ENCODE data around the gene PDZRN3. TPM values are rescaled to one million over a fixed set of nuclear protein-coding genes. Genes with fewer than 3 reads are reported as not detected.

The PDZRN3 gene
- total RNA-seq, 1 donor from 2014 or later, result 19.8 TPM

- Histone ChIP-seq H3K9me3 (ENCODE audit: insufficient read depth, low read depth, low read length) (no peaks in the 10 kb centered on the region), H3K9ac (ENCODE audit: low read length) (no peak overlapping the region), H3K27ac (ENCODE audit: low read depth, low read length) (no peak overlapping the region), H3K4me3 (ENCODE audit: insufficient read depth, low read depth, low read length) (no peak overlapping the region), H3K36me3 (ENCODE audit: insufficient read depth, low read length) (no peaks in the 10 kb centered on the region), H3K79me2 (ENCODE audit: insufficient read depth, low read length) (no peaks in the 10 kb centered on the region), H4K20me1 (ENCODE audit: insufficient read depth, low read length) (no peaks in the 10 kb centered on the region), H3K4me1 (ENCODE audit: insufficient read depth, low read length) (no peaks in the 10 kb centered on the region), H2AFZ (ENCODE audit: low read depth, low read length) (no peak overlapping the region), H3K4me2 (ENCODE audit: low read length) (no peak overlapping the region), H3K27me3 (ENCODE audit: insufficient read depth, low read length) (no peaks in the 10 kb centered on the region)
- FAIRE-seq (no peak), DNase-seq (ENCODE audit: low read depth) (no peak)
- H3K4me1 Mint-ChIP-seq (ENCODE audit: low read depth, unreplicated experiment), result peaks cover 16% of the 10 kb centered on the region
- H3K4me3 Mint-ChIP-seq (ENCODE audit: unreplicated experiment), result no peak overlapping the region
- peaks cover 31% of the 10 kb centered on the region for H3K27me3 Mint-ChIP-seq (ENCODE audit: low read depth, unreplicated experiment)
- H3K36me3 Mint-ChIP-seq (ENCODE audit: low read depth, unreplicated experiment), result no peaks in the 10 kb centered on the region
- no peak overlapping the region for H3K27ac Mint-ChIP-seq (ENCODE audit: unreplicated experiment)
- TF ChIP-seq EZH2 (IDR thresholded peaks at IDR 0.05; ENCODE audit: insufficient read depth, low read length) (no peak), CTCF (IDR thresholded peaks at IDR 0.05; ENCODE audit: insufficient read depth, low read depth, low read length) (no peak)
- no peaks in the 10 kb centered on the region for H3K9me3 Mint-ChIP-seq (ENCODE audit: unreplicated experiment)
Observed at GRCh38 chr3:73349657-73350056, 275.1 kb downstream of the PDZRN3 start.

GRCh38 chr3:73342077-73342476 is 282.7 kb downstream of the PDZRN3 start:
- H3K27me3 Mint-ChIP-seq (ENCODE audit: low read depth, unreplicated experiment), result peaks cover 5% of the 10 kb centered on the region
- no peak overlapping the region for H3K27ac ChIP-seq (ENCODE audit: low read depth, low read length)
- no peaks in the 10 kb centered on the region for H3K9me3 ChIP-seq (ENCODE audit: insufficient read depth, low read depth, low read length)
- H3K4me3 ChIP-seq (ENCODE audit: insufficient read depth, low read depth, low read length), result no peak overlapping the region
- no peaks in the 10 kb centered on the region for H3K36me3 Mint-ChIP-seq (ENCODE audit: low read depth, unreplicated experiment)
- H3K79me2 ChIP-seq (ENCODE audit: insufficient read depth, low read length), result no peaks in the 10 kb centered on the region
- H2AFZ ChIP-seq (ENCODE audit: low read depth, low read length), result no peak overlapping the region
- no peak for DNase-seq (ENCODE audit: low read depth)
- peaks cover 7% of the 10 kb centered on the region for H3K9me3 Mint-ChIP-seq (ENCODE audit: unreplicated experiment)
- peaks cover 13% of the 10 kb centered on the region for H3K4me1 Mint-ChIP-seq (ENCODE audit: low read depth, unreplicated experiment)
- H3K4me1 ChIP-seq (ENCODE audit: insufficient read depth, low read length), result no peaks in the 10 kb centered on the region
- H3K27me3 ChIP-seq (ENCODE audit: insufficient read depth, low read length), result no peaks in the 10 kb centered on the region
- no peak overlapping the region for H3K27ac Mint-ChIP-seq (ENCODE audit: unreplicated experiment)
- no peak for FAIRE-seq
- TF ChIP-seq EZH2 (IDR thresholded peaks at IDR 0.05; ENCODE audit: insufficient read depth, low read length), result no peak
- TF ChIP-seq CTCF (IDR thresholded peaks at IDR 0.05; ENCODE audit: insufficient read depth, low read depth, low read length), result no peak
- H3K9ac ChIP-seq (ENCODE audit: low read length), result no peak overlapping the region
- no peaks in the 10 kb centered on the region for H3K36me3 ChIP-seq (ENCODE audit: insufficient read depth, low read length)
- no peak overlapping the region for H3K4me3 Mint-ChIP-seq (ENCODE audit: unreplicated experiment)
- no peaks in the 10 kb centered on the region for H4K20me1 ChIP-seq (ENCODE audit: insufficient read depth, low read length)
- H3K4me2 ChIP-seq (ENCODE audit: low read length), result no peak overlapping the region

GRCh38 chr3:73341272-73341935 is 283.3 kb downstream of the PDZRN3 start:
- Mint-ChIP-seq H3K27ac (ENCODE audit: unreplicated experiment) (no peak overlapping the region), H3K36me3 (ENCODE audit: low read depth, unreplicated experiment) (no peaks in the 10 kb centered on the region), H3K4me3 (ENCODE audit: unreplicated experiment) (no peak overlapping the region), H3K27me3 (ENCODE audit: low read depth, unreplicated experiment) (peaks cover 7% of the 10 kb centered on the region), H3K4me1 (ENCODE audit: low read depth, unreplicated experiment) (peaks cover 9% of the 10 kb centered on the region), H3K9me3 (ENCODE audit: unreplicated experiment) (peaks cover 7% of the 10 kb centered on the region)
- no peaks in the 10 kb centered on the region for H3K27me3 ChIP-seq (ENCODE audit: insufficient read depth, low read length)
- TF ChIP-seq EZH2 (IDR thresholded peaks at IDR 0.05; ENCODE audit: insufficient read depth, low read length), result no peak
- no peak for TF ChIP-seq CTCF (IDR thresholded peaks at IDR 0.05; ENCODE audit: insufficient read depth, low read depth, low read length)
- H3K4me2 ChIP-seq (ENCODE audit: low read length), result no peak overlapping the region
- H3K9ac ChIP-seq (ENCODE audit: low read length), result no peak overlapping the region
- no peaks in the 10 kb centered on the region for H4K20me1 ChIP-seq (ENCODE audit: insufficient read depth, low read length)
- no peak overlapping the region for H2AFZ ChIP-seq (ENCODE audit: low read depth, low read length)
- no peak overlapping the region for H3K27ac ChIP-seq (ENCODE audit: low read depth, low read length)
- no peaks in the 10 kb centered on the region for H3K9me3 ChIP-seq (ENCODE audit: insufficient read depth, low read depth, low read length)
- no peak for FAIRE-seq
- DNase-seq (ENCODE audit: low read depth), result no peak
- H3K4me3 ChIP-seq (ENCODE audit: insufficient read depth, low read depth, low read length), result no peak overlapping the region
- H3K4me1 ChIP-seq (ENCODE audit: insufficient read depth, low read length), result no peaks in the 10 kb centered on the region
- no peaks in the 10 kb centered on the region for H3K36me3 ChIP-seq (ENCODE audit: insufficient read depth, low read length)
- no peaks in the 10 kb centered on the region for H3K79me2 ChIP-seq (ENCODE audit: insufficient read depth, low read length)

Data from astrocyte (in vitro differentiated cells and primary cell).